Stimulated activated CD4-positive, alpha-beta T cell treated with anti-CD3 and anti-CD28 coated beads, Interleukin-1b, Interleukin-23, amount 100 ng/mL, for 4 hours (primary cell): Measurements from ENCODE around the gene CNKSR3.

ENCODE experiments used
- DNase-seq, 2 donors: peaks; one replicate each; pipeline ENCODE4 v3.0.0-alpha.2; 2020; ENCODE audit warnings: low read depth in 2 of 2

The CNKSR3 gene

GRCh38 chr6:154383273-154383672 lies 127.2 kb downstream of the CNKSR3 start:
- no peak for DNase-seq

- DNase-seq = no peak
Measured at GRCh38 chr6:154382740-154383139, 127.7 kb downstream of the CNKSR3 start.

- no peak for DNase-seq
Measured at GRCh38 chr6:154381548-154381947, 128.9 kb downstream of the CNKSR3 start.

- DNase-seq = no peak
Measured at GRCh38 chr6:154380741-154381140, 129.7 kb downstream of the CNKSR3 start.

GRCh38 chr6:154379585-154379984 lies 130.9 kb downstream of the CNKSR3 start:
- no peak for DNase-seq

- no peak for DNase-seq
Measured at GRCh38 chr6:154378518-154378917, 132.0 kb downstream of the CNKSR3 start.

- no peak for DNase-seq
Measured at GRCh38 chr6:154377726-154378125, 132.8 kb downstream of the CNKSR3 start.

GRCh38 chr6:154373971-154374370 lies 136.5 kb downstream of the CNKSR3 start:
- no peak for DNase-seq

GRCh38 chr6:154371281-154371680 lies 139.2 kb downstream of the CNKSR3 start:
- DNase-seq = no peak

- no peak for DNase-seq
Measured at GRCh38 chr6:154370545-154370944, 139.9 kb downstream of the CNKSR3 start.

GRCh38 chr6:154367839-154368695 lies 142.4 kb downstream of the CNKSR3 start:
- no peak for DNase-seq

GRCh38 chr6:154367336-154367735 lies 143.1 kb downstream of the CNKSR3 start:
- no peak for DNase-seq

GRCh38 chr6:154363821-154364220 lies 146.7 kb downstream of the CNKSR3 start:
- no peak for DNase-seq

GRCh38 chr6:154361476-154361875 lies 149.0 kb downstream of the CNKSR3 start:
- no peak for DNase-seq

- DNase-seq = no peak
Measured at GRCh38 chr6:154360476-154360875, 150.0 kb downstream of the CNKSR3 start.

- no peak for DNase-seq
Measured at GRCh38 chr6:154359679-154360078, 150.8 kb downstream of the CNKSR3 start.

- DNase-seq = no peak
Measured at GRCh38 chr6:154359161-154359574, 151.3 kb downstream of the CNKSR3 start.

- DNase-seq = no peak
Measured at GRCh38 chr6:154358019-154358545, 152.4 kb downstream of the CNKSR3 start.

GRCh38 chr6:154356690-154357089 lies 153.8 kb downstream of the CNKSR3 start, which contains the start of gene IPCEF1:
IPCEF1 (minus strand) TSS chr6:154356803; CDS start chr6:154265947, 90,856 bp downstream.
- no peak for DNase-seq

GRCh38 chr6:154356113-154356512 lies 154.4 kb downstream of the CNKSR3 start:
- DNase-seq = no peak

- DNase-seq = no peak
Measured at GRCh38 chr6:154354265-154354777, 156.2 kb downstream of the CNKSR3 start.

GRCh38 chr6:154353626-154354025 lies 156.9 kb downstream of the CNKSR3 start:
- no peak for DNase-seq
